GM23338 (cell line): Measurements from ENCODE around the gene ZNF749. TPM values are rescaled to one million over a fixed set of nuclear protein-coding genes. Genes with fewer than 3 reads are reported as not detected.
A peak's percentile ranks its signal among the peaks of the same experiment; 100 is the strongest.

Source experiments
- ATAC-seq: fragments of 200-7000 bp; cut with Tn5 transposase; 3 replicates; pipeline ENCODE4 v1.9.1; 2020
- DNase-seq: peaks from one replicate; pipeline ENCODE4 v3.0.0-alpha.2; 2015; ENCODE audit warnings: low spot score
- H2AFZ ChIP-seq: fragments of 200-600 bp; sonication (generic); 2 replicates; pipeline ENCODE4 v1.8.0; 2016; ENCODE audit warnings: antibody characterized with exemption, mild to moderate bottlenecking, moderate library complexity
- H3F3A ChIP-seq: fragments of 200-600 bp; sonication (generic); replicated peaks from 2 replicates; pipeline ENCODE4 v1.8.0; 2017; ENCODE audit warnings: antibody characterized with exemption, mixed run types, low read depth
- H3K27ac ChIP-seq: fragments of 200-600 bp; sonication (generic); 2 replicates; pipeline ENCODE4 v1.6.1; 2016; ENCODE audit warnings: low read depth
- H3K27me3 ChIP-seq: fragments of 200-600 bp; sonication (generic); 2 replicates; pipeline ENCODE4 v1.8.0; 2016; ENCODE audit warnings: mild to moderate bottlenecking, mixed run types, moderate library complexity; ENCODE audit not compliant: insufficient read depth
- H3K36me3 ChIP-seq: fragments of 200-600 bp; sonication (generic); 2 replicates; pipeline ENCODE4 v1.8.0; 2016; ENCODE audit warnings: mild to moderate bottlenecking; ENCODE audit not compliant: insufficient read depth
- H3K4me1 ChIP-seq: fragments of 200-600 bp; sonication (generic); 2 replicates; pipeline ENCODE4 v1.8.0; 2016; ENCODE audit warnings: mild to moderate bottlenecking, moderate library complexity; ENCODE audit not compliant: insufficient read depth
- H3K4me2 ChIP-seq: fragments of 200-600 bp; sonication (generic); 2 replicates; pipeline ENCODE4 v1.7.1; 2017; ENCODE audit warnings: mixed run types
- H3K4me3 ChIP-seq: fragments of 200-600 bp; sonication (generic); 2 replicates; pipeline ENCODE4 v1.6.1; 2016; ENCODE audit warnings: mixed run types
- H3K79me2 ChIP-seq: fragments of 200-600 bp; sonication (generic); replicated peaks from 2 replicates; pipeline ENCODE4 v1.8.0; 2017; ENCODE audit warnings: mild to moderate bottlenecking; ENCODE audit not compliant: insufficient read depth
- H3K9me2 ChIP-seq: fragments of 200-600 bp; sonication (generic); 2 replicates; pipeline ENCODE4 v1.8.0; 2017; ENCODE audit not compliant: insufficient read depth
- H4K20me1 ChIP-seq: fragments of 200-600 bp; sonication (generic); replicated peaks from 2 replicates; pipeline ENCODE4 v1.8.0; 2017; ENCODE audit warnings: mild to moderate bottlenecking; ENCODE audit not compliant: insufficient read depth
- H3K27ac Mint-ChIP-seq: 2 replicates; pipeline ENCODE4 v1.8.0; 2020; ENCODE audit warnings: inconsistent platforms, mild to moderate bottlenecking, moderate library complexity, mixed read lengths
- H3K27me3 Mint-ChIP-seq: 3 replicates; pipeline ENCODE4 v1.8.0; 2022; ENCODE audit warnings: low read depth, mild to moderate bottlenecking, moderate library complexity, mixed read lengths, inconsistent platforms; ENCODE audit not compliant: insufficient read depth, poor library complexity
- H3K36me3 Mint-ChIP-seq: 3 replicates; pipeline ENCODE4 v1.8.0; 2021; ENCODE audit warnings: low read depth, mild to moderate bottlenecking, inconsistent platforms, moderate library complexity, mixed read lengths
- H3K4me1 Mint-ChIP-seq: 3 replicates; pipeline ENCODE4 v1.8.0; 2020; ENCODE audit warnings: mild to moderate bottlenecking, inconsistent platforms, mixed read lengths
- H3K4me3 Mint-ChIP-seq: 3 replicates; pipeline ENCODE4 v1.8.0; 2021; ENCODE audit warnings: moderate library complexity, mild to moderate bottlenecking, inconsistent platforms, mixed read lengths
- H3K9me3 Mint-ChIP-seq: 3 replicates; pipeline ENCODE4 v1.8.0; 2020; ENCODE audit warnings: moderate library complexity, mild to moderate bottlenecking, inconsistent platforms, mixed read lengths
- EZH2 ChIP-seq: fragments of 200-600 bp; sonication (generic); IDR thresholded peaks from one replicate; pipeline ENCODE4 v1.8.0; 2017; ENCODE audit warnings: antibody characterized with exemption, mild to moderate bottlenecking, low read depth; ENCODE audit not compliant: unreplicated experiment
- POLR2AphosphoS5 ChIP-seq: IDR thresholded peaks from 2 replicates; pipeline ENCODE4 v1.6.1; 2016; ENCODE audit warnings: antibody characterized with exemption, low read depth
- polyA plus RNA-seq: library from polyadenylated mRNA; unstranded; fragments of >200 nt; fragmentation: Nextera tagmentation; extraction: Ambion mirVana; gene quantifications from 2 replicates; pipeline ENCODE4 v1.2.1, GENCODE V29; 2016
- total RNA-seq: library from RNA; depleted of rRNA; stranded (reverse); fragments of >200 nt; shearing (Covaris generic); gene quantifications from 2 replicates; pipeline ENCODE4 v1.2.3, GENCODE V29; 2014
- TF ChIP-seq, protein P1 (sequence below): IDR thresholded peaks from one replicate; pipeline ENCODE4 v1.6.1; 2018; ENCODE audit warnings: antibody characterized with exemption; ENCODE audit not compliant: unreplicated experiment
- TF ChIP-seq, protein P2 (sequence below), 2 experiments: fragments of 200-600 bp in 1 of 2; sonication (generic) in 1 of 2; conservative IDR thresholded peaks; 2 replicates each; pipeline versions ENCODE4 v1.5.1 to v1.6.1; 2016 to 2017; ENCODE audit warnings: antibody characterized with exemption in 2 of 2, low read depth in 2 of 2, mild to moderate bottlenecking in 2 of 2, moderate library complexity in 1 of 2
- TF ChIP-seq, protein P3 (sequence below): fragments of 250-450 bp; sonication (Bioruptor Pico); IDR thresholded peaks from 2 replicates; pipeline ENCODE4 v1.5.0; 2020; ENCODE audit warnings: mild to moderate bottlenecking, moderate library complexity

Gene ZNF749
- total and polyA plus RNA-seq, 2 experiments from 2014 or later: 26.4 to 30.1 TPM

DNA sequence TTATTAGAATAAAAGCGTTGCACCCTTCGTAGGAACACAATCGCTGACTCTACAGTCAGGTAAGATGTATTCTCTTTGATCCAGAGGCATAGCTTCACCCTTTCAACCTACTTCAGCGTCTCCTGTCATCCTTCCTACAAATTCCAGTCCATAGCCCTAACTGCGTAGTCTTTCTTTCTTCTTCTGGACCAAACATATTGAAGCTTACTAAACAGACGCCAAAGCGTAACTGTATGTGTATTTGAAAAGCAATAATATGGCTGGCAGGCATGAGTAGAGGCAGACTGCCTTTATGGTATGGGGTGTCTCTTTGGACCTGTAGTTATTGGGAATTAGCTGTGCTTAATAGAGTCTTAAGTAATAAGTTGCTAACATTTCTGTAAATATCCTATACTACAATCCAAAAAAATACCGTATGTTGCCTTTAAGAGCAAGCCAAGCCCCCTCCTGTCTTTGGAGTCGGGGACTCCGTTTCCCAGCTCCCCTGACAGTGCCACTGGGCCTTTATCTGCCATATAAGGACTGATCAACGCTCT lies 45.9 kb upstream of the ZNF749 start:
- no peak overlapping the region for H3K27ac ChIP-seq
- H3K27ac Mint-ChIP-seq: peak overlapping the region; percentile 79

More for the DNA sequence above, 45.9 kb upstream of the ZNF749 start:
- peak; percentile 2 for DNase-seq
- Histone ChIP-seq H3K9me2 (no peaks in the 10 kb centered on the region), H3F3A (no peaks in the 10 kb centered on the region), H3K27me3 (peaks cover 5% of the 10 kb centered on the region; the same call in 1 of the 2 replicates), H3K4me2 (peak overlapping the region; percentile 71), H3K36me3 (no peaks in the 10 kb centered on the region), H3K4me3 (peak overlapping the region; percentile 47), H3K79me2 (peaks cover 29% of the 10 kb centered on the region), H2AFZ (peak overlapping the region; percentile 92), H4K20me1 (no peaks in the 10 kb centered on the region; the same call in 1 of the 2 replicates), H3K4me1 (0 out of 2 replicates have a peak, but pooled peaks cover 3% of the 10 kb centered on the region)
- Mint-ChIP-seq H3K4me1 (peaks cover 13% of the 10 kb centered on the region), H3K9me3 (no peaks in the 10 kb centered on the region), H3K4me3 (peak overlapping the region; percentile 94), H3K36me3 (no peaks in the 10 kb centered on the region), H3K27me3 (peaks cover 2% of the 10 kb centered on the region)
- no peak for ATAC-seq
- TF ChIP-seq, protein P1, sequence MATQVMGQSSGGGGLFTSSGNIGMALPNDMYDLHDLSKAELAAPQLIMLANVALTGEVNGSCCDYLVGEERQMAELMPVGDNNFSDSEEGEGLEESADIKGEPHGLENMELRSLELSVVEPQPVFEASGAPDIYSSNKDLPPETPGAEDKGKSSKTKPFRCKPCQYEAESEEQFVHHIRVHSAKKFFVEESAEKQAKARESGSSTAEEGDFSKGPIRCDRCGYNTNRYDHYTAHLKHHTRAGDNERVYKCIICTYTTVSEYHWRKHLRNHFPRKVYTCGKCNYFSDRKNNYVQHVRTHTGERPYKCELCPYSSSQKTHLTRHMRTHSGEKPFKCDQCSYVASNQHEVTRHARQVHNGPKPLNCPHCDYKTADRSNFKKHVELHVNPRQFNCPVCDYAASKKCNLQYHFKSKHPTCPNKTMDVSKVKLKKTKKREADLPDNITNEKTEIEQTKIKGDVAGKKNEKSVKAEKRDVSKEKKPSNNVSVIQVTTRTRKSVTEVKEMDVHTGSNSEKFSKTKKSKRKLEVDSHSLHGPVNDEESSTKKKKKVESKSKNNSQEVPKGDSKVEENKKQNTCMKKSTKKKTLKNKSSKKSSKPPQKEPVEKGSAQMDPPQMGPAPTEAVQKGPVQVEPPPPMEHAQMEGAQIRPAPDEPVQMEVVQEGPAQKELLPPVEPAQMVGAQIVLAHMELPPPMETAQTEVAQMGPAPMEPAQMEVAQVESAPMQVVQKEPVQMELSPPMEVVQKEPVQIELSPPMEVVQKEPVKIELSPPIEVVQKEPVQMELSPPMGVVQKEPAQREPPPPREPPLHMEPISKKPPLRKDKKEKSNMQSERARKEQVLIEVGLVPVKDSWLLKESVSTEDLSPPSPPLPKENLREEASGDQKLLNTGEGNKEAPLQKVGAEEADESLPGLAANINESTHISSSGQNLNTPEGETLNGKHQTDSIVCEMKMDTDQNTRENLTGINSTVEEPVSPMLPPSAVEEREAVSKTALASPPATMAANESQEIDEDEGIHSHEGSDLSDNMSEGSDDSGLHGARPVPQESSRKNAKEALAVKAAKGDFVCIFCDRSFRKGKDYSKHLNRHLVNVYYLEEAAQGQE: no peak
- TF ChIP-seq, protein P2, sequence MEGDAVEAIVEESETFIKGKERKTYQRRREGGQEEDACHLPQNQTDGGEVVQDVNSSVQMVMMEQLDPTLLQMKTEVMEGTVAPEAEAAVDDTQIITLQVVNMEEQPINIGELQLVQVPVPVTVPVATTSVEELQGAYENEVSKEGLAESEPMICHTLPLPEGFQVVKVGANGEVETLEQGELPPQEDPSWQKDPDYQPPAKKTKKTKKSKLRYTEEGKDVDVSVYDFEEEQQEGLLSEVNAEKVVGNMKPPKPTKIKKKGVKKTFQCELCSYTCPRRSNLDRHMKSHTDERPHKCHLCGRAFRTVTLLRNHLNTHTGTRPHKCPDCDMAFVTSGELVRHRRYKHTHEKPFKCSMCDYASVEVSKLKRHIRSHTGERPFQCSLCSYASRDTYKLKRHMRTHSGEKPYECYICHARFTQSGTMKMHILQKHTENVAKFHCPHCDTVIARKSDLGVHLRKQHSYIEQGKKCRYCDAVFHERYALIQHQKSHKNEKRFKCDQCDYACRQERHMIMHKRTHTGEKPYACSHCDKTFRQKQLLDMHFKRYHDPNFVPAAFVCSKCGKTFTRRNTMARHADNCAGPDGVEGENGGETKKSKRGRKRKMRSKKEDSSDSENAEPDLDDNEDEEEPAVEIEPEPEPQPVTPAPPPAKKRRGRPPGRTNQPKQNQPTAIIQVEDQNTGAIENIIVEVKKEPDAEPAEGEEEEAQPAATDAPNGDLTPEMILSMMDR (conservative IDR thresholded peaks at IDR 0.05; ENCODE audit: low read depth in 2 of 2): no peak
- TF ChIP-seq POLR2AphosphoS5 (no peak), EZH2 (no peak)
- TF ChIP-seq, protein P3, sequence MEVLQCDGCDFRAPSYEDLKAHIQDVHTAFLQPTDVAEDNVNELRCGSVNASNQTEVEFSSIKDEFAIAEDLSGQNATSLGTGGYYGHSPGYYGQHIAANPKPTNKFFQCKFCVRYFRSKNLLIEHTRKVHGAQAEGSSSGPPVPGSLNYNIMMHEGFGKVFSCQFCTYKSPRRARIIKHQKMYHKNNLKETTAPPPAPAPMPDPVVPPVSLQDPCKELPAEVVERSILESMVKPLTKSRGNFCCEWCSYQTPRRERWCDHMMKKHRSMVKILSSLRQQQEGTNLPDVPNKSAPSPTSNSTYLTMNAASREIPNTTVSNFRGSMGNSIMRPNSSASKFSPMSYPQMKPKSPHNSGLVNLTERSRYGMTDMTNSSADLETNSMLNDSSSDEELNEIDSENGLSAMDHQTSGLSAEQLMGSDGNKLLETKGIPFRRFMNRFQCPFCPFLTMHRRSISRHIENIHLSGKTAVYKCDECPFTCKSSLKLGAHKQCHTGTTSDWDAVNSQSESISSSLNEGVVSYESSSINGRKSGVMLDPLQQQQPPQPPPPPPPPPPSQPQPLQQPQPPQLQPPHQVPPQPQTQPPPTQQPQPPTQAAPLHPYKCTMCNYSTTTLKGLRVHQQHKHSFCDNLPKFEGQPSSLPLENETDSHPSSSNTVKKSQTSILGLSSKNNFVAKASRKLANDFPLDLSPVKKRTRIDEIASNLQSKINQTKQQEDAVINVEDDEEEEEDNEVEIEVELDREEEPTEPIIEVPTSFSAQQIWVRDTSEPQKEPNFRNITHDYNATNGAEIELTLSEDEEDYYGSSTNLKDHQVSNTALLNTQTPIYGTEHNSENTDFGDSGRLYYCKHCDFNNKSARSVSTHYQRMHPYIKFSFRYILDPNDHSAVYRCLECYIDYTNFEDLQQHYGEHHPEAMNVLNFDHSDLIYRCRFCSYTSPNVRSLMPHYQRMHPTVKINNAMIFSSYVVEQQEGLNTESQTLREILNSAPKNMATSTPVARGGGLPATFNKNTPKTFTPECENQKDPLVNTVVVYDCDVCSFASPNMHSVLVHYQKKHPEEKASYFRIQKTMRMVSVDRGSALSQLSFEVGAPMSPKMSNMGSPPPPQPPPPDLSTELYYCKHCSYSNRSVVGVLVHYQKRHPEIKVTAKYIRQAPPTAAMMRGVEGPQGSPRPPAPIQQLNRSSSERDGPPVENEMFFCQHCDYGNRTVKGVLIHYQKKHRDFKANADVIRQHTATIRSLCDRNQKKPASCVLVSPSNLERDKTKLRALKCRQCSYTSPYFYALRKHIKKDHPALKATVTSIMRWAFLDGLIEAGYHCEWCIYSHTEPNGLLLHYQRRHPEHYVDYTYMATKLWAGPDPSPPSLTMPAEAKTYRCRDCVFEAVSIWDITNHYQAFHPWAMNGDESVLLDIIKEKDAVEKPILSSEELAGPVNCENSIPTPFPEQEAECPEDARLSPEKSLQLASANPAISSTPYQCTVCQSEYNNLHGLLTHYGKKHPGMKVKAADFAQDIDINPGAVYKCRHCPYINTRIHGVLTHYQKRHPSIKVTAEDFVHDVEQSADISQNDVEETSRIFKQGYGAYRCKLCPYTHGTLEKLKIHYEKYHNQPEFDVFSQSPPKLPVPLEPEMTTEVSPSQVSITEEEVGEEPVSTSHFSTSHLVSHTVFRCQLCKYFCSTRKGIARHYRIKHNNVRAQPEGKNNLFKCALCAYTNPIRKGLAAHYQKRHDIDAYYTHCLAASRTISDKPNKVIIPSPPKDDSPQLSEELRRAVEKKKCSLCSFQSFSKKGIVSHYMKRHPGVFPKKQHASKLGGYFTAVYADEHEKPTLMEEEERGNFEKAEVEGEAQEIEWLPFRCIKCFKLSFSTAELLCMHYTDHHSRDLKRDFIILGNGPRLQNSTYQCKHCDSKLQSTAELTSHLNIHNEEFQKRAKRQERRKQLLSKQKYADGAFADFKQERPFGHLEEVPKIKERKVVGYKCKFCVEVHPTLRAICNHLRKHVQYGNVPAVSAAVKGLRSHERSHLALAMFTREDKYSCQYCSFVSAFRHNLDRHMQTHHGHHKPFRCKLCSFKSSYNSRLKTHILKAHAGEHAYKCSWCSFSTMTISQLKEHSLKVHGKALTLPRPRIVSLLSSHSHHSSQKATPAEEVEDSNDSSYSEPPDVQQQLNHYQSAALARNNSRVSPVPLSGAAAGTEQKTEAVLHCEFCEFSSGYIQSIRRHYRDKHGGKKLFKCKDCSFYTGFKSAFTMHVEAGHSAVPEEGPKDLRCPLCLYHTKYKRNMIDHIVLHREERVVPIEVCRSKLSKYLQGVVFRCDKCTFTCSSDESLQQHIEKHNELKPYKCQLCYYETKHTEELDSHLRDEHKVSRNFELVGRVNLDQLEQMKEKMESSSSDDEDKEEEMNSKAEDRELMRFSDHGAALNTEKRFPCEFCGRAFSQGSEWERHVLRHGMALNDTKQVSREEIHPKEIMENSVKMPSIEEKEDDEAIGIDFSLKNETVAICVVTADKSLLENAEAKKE (CRISPR knock-in tag): no peak
